T-helper 17 cell (primary cell): ENCODE data around the gene USP28. TPM values are rescaled to one million over a fixed set of nuclear protein-coding genes. Genes with fewer than 3 reads are reported as not detected.
"Not testable (repeated sequence)": the region's sequence is repeated elsewhere in the genome, so short reads cannot be mapped to it uniquely, and the experiment has no call there.

Source experiments
- ATAC-seq: fragments of 150-1000 bp; cut with Tn5 transposase; 2 replicates; pipeline ENCODE4 v1.10.0; 2021; ENCODE audit warnings: mild to moderate bottlenecking, moderate library complexity
- DNase-seq, 3 donors: peaks; one replicate each; pipeline versions ENCODE4 v3.0.0 to v3.0.0-alpha.2; 2020 to 2021
- H3K9me3 ChIP-seq: one replicate; pipeline ENCODE4 v1.7.0; 2013; ENCODE audit warnings: low read length, mild to moderate bottlenecking; ENCODE audit not compliant: control insufficient read depth, poor library complexity, severe bottlenecking
- H3K27ac Mint-ChIP-seq: one replicate; pipeline ENCODE4 v1.8.0; 2022; ENCODE audit warnings: mild to moderate bottlenecking, moderate library complexity, mixed read lengths
- H3K27me3 Mint-ChIP-seq: one replicate; pipeline ENCODE4 v1.8.0; 2022; ENCODE audit warnings: mixed read lengths
- H3K36me3 Mint-ChIP-seq: one replicate; pipeline ENCODE4 v1.8.0; 2022; ENCODE audit warnings: low read depth, mixed read lengths
- H3K4me1 Mint-ChIP-seq: one replicate; pipeline ENCODE4 v1.8.0; 2022; ENCODE audit warnings: mild to moderate bottlenecking, mixed read lengths
- H3K4me3 Mint-ChIP-seq: one replicate; pipeline ENCODE4 v1.8.0; 2022; ENCODE audit warnings: mild to moderate bottlenecking, moderate library complexity, mixed read lengths
- total RNA-seq, 4 donors: library from RNA in 2 of 4; stranded (reverse) in 2 of 4; gene quantifications; one replicate each; pipeline ENCODE4 v1.2.3 and lab custom pipeline; 2022 to 2026

USP28 gene
- total RNA-seq, 2 donors from 2014 or later, result 11.8 to 14.2 TPM

- Mint-ChIP-seq H3K36me3 (peaks cover 4% of the 10 kb centered on the region), H3K27ac (peak overlapping the region; percentile 57), H3K4me1 (no peaks in the 10 kb centered on the region), H3K4me3 (no peak overlapping the region), H3K27me3 (no peaks in the 10 kb centered on the region)
- DNase-seq, result no peak
- H3K9me3 ChIP-seq, result no peaks in the 10 kb centered on the region
- no peak for ATAC-seq
Measured at GRCh38 chr11:113814181-113814580, 61.2 kb downstream of the USP28 start.

DNA sequence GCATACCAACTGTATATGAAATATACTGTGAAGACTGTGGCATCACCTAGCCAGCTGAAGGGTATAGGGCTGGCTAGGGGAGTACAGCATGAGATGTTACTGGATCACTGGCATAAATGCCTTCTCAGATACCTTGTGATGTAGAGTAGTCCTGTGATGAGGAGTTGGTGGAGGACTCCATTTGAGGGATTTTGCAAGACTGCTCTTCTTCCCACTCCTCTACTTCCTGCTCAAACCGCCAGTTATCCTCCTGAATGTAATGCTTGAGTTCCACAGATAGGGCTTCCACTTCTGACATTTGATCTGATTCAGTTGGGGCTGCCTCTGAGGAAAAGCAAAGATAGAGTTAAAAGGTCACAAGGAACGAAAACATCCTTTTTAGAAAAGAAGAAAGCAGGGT, 66.4 kb downstream of the USP28 start:
- H3K27ac Mint-ChIP-seq, result no peak overlapping the region
- no peaks in the 10 kb centered on the region for H3K9me3 ChIP-seq
- H3K4me1 Mint-ChIP-seq, result no peaks in the 10 kb centered on the region
- DNase-seq (no peak), ATAC-seq (no peak)
- H3K4me3 Mint-ChIP-seq, result no peak overlapping the region
- peaks cover 4% of the 10 kb centered on the region for H3K36me3 Mint-ChIP-seq
- no peaks in the 10 kb centered on the region for H3K27me3 Mint-ChIP-seq

DNA sequence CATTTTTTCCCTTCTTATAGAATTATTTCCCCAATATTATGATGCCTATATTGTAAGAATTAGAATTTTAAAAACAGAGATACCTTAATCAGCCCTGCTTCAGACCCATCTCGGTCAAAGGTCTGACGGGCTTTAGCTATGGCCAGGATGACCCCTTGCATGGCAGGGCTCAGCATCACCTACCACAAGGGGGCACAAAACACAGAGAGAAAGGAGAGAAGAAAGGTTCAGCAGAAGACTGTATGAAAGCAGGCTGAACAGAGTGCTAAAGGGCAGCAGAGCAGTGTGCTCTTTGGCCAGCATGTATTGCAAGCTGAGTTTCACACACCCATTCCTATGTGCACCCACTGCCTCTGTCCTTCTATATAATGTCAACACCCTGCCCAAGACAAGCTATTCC, 69.0 kb downstream of the USP28 start:
- Mint-ChIP-seq H3K36me3 (peaks cover 2% of the 10 kb centered on the region), H3K27me3 (no peaks in the 10 kb centered on the region), H3K4me3 (no peak overlapping the region), H3K4me1 (no peaks in the 10 kb centered on the region), H3K27ac (no peak overlapping the region)
- no peaks in the 10 kb centered on the region for H3K9me3 ChIP-seq
- DNase-seq (no peak), ATAC-seq (no peak)

DNA sequence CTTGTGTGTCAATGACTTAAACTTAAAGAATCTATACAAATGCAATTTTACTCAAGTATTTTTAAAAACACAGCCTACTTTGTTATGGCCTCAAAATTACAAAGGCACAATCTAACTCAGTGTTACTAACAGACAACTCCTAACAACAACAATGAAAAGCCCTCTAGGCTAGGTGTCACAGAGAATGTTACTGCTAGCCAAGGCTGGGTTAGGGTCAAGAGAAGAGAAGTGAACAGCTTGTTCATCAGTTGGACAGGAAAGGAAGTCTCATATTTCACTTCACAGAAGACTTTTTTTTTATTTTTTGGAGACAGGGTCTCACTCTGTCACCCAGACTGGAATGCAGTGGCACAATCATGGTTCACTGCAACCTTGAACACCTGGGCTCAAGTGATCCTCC, 69.7 kb downstream of the USP28 start:
- DNase-seq, result no peak
- ATAC-seq, result no peak
- Mint-ChIP-seq H3K27me3 (no peaks in the 10 kb centered on the region), H3K27ac (no peak overlapping the region), H3K4me3 (no peak overlapping the region), H3K36me3 (peaks cover 2% of the 10 kb centered on the region), H3K4me1 (no peaks in the 10 kb centered on the region)
- H3K9me3 ChIP-seq, result no peaks in the 10 kb centered on the region

- no peak overlapping the region for H3K4me3 Mint-ChIP-seq
- no peak for ATAC-seq
- H3K36me3 Mint-ChIP-seq, result no peaks in the 10 kb centered on the region
- DNase-seq, result no peak
- no peaks in the 10 kb centered on the region for H3K9me3 ChIP-seq
- no peak overlapping the region for H3K27ac Mint-ChIP-seq
- H3K4me1 Mint-ChIP-seq, result no peaks in the 10 kb centered on the region
- H3K27me3 Mint-ChIP-seq, result no peaks in the 10 kb centered on the region
Measured at GRCh38 chr11:113802621-113803020, 72.8 kb downstream of the USP28 start.

- H3K36me3 Mint-ChIP-seq, result no peaks in the 10 kb centered on the region
- DNase-seq (no peak), ATAC-seq (peak; percentile 71)
- no peaks in the 10 kb centered on the region for H3K27me3 Mint-ChIP-seq
- H3K4me1 Mint-ChIP-seq, result no peaks in the 10 kb centered on the region
- no peak overlapping the region for H3K4me3 Mint-ChIP-seq
- H3K27ac Mint-ChIP-seq, result no peak overlapping the region
- H3K9me3 ChIP-seq, result no peaks in the 10 kb centered on the region
Measured at GRCh38 chr11:113796663-113797259, 78.6 kb downstream of the USP28 start.

- H3K4me1 Mint-ChIP-seq, result no peaks in the 10 kb centered on the region
- ATAC-seq (no peak), DNase-seq (no peak)
- H3K27me3 Mint-ChIP-seq, result peaks cover 15% of the 10 kb centered on the region
- no peaks in the 10 kb centered on the region for H3K9me3 ChIP-seq
- H3K36me3 Mint-ChIP-seq, result peaks cover 2% of the 10 kb centered on the region
- no peak overlapping the region for H3K27ac Mint-ChIP-seq
- no peak overlapping the region for H3K4me3 Mint-ChIP-seq
Measured at GRCh38 chr11:113789675-113790320, 85.6 kb downstream of the USP28 start.

DNA sequence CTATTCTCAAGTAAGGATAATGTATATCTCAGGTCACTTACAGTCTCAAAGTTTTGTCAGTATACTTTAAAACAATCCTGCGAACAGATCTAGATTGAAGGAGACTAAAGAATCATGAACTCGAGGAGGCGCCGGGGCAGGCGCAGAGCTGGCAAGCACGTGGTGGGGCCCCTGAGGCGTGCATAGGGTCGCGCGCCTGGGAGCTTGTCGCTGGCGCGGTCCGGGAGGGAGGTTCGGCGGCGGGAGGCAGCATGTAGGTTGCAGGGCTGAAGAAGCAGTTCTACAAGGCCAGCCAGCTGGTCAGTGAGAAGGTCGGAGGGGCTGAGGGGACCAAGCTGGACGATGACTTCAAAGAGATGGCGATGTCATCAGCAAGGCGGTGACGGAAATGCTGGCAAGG, 86.4 kb downstream of the USP28 start:
- H3K36me3 Mint-ChIP-seq, H3K9me3 ChIP-seq, H3K4me1 Mint-ChIP-seq, H3K27ac Mint-ChIP-seq, DNase-seq, ATAC-seq, H3K4me3 Mint-ChIP-seq: not testable (repeated sequence)
- peaks cover 23% of the 10 kb centered on the region for H3K27me3 Mint-ChIP-seq

DNA sequence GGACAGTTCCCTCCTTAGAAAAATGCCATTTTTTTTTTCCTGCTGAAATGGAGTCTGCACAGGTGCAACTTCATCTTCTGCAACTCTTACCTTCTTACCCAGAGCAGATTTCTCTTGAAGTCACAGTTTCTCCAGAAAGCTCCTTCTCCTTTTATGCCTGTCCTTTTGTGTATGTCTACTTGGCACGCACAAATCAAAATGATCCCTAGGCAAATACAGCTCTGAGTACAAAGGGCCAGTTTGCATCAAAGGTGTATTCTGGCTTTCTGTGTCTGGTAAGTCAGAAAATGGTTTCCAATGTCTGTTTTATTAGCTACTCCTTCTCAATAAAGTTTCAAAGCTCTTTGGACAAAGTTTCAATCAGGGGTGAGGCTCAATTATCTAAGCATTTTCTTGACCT, 93.2 kb downstream of the USP28 start:
- no peaks in the 10 kb centered on the region for H3K4me1 Mint-ChIP-seq
- ATAC-seq, result no peak
- DNase-seq, result no peak
- H3K27ac Mint-ChIP-seq, result no peak overlapping the region
- no peaks in the 10 kb centered on the region for H3K9me3 ChIP-seq
- peaks cover 5% of the 10 kb centered on the region for H3K36me3 Mint-ChIP-seq
- no peak overlapping the region for H3K4me3 Mint-ChIP-seq
- peaks cover 35% of the 10 kb centered on the region for H3K27me3 Mint-ChIP-seq

DNA sequence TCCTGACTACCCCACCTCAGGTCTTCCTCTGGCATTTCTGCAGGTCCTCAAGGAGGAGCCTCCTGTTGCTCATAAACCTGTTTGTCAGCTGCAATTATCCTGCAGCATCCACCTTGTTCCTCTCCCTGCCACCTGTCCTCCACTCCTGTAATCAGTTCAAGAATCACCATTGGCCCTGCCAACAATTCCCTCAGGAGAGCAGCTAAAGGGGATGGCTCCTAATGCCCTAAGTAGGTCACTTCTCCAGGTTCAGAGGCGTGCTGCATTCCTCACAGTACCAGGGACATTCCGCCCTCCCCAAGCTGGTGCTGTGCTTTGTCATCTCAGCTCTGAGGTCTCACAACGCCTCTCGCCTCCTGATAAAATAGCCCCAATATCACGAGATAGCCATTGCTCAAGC, 93.7 kb downstream of the USP28 start:
- no peak for DNase-seq
- Mint-ChIP-seq H3K4me1 (no peaks in the 10 kb centered on the region), H3K36me3 (peaks cover 5% of the 10 kb centered on the region), H3K27me3 (peaks cover 33% of the 10 kb centered on the region), H3K4me3 (no peak overlapping the region), H3K27ac (no peak overlapping the region)
- H3K9me3 ChIP-seq, result no peaks in the 10 kb centered on the region
- no peak for ATAC-seq

DNA sequence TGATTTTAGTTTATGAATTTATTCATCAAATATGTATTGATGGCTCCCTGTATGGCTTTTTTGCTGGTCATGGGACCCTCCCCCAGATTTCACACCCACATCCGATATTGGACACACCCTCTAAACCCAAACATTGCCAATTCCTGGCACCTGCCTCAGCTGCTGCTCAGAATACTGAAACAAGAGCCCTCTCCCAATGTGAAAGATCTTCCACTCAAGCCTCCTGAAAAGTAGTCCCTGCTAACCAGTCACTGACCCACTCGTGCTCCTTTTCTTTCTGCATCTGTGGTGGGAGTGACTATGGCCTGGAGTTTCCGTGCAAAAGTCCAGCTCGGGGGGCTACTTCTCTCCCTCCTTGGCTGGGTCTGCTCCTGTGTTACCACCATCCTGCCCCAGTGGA, 95.9 kb downstream of the USP28 start, which contains the start of gene CLDN25:
CLDN25 (plus strand) TSS at position 301 of the 400 bp plus-strand sequence; CDS start at position 301, 0 bp downstream.
- Mint-ChIP-seq H3K27ac (no peak within 1 kb of the TSS), H3K36me3 (peaks cover 3% of the 10 kb centered on the region)
- ATAC-seq, result no peak

DNA sequence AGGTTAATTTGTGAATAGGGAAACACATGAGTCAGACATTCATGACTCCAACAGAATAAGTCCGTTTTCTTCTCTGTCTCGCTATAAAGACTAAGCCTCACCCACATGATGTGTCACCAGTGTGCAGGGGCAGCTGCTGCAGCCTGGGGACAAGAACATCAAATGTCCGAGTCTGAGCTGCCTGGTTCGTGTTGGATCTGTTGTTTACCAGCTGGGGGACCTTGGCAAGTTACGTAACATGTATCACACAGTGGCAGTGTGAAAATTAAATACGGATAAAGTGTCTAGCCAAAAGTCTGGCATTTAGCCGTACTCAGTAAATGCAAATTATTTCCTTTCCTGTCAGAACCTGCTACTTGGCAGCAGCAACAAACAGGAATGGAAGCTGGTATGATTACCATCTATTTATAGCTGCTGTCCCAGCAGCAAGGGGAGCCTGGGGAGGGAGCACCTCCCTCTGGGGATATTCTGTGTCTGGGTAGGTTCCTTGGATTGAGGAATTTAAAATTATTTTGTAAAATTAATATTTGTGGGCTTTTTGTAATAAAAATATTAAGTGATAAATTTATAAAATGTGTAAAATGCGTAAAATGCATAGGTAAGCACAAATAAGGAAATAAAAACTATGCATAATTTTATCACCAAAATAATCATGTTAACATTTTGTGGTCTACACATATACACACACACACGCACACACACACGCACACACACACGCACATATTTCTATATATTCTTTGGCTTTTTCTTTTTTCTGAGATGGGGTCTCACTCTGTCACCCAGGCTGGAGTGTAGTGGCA, 97.1 kb downstream of the USP28 start:
- H3K27ac Mint-ChIP-seq, result no peak overlapping the region
- ATAC-seq (no peak), DNase-seq (no peak)
- peaks cover 19% of the 10 kb centered on the region for H3K27me3 Mint-ChIP-seq
- H3K36me3 Mint-ChIP-seq, result peaks cover 6% of the 10 kb centered on the region
- H3K4me1 Mint-ChIP-seq, result peaks cover 6% of the 10 kb centered on the region
- no peak overlapping the region for H3K4me3 Mint-ChIP-seq
- no peaks in the 10 kb centered on the region for H3K9me3 ChIP-seq

More for the DNA sequence above, 95.9 kb downstream of the USP28 start, which contains the start of gene CLDN25:
- peaks cover under 1% of the 10 kb centered on the region for H3K4me1 Mint-ChIP-seq
- H3K27me3 Mint-ChIP-seq, result peaks cover 25% of the 10 kb centered on the region
- H3K9me3 ChIP-seq, result no peaks in the 10 kb centered on the region
- no peak within 1 kb of the TSS for H3K4me3 Mint-ChIP-seq
- no peak for DNase-seq

GRCh38 chr11:113774174-113774503, 101.2 kb downstream of the USP28 start:
- Mint-ChIP-seq H3K36me3 (peaks cover 4% of the 10 kb centered on the region), H3K4me1 (peaks cover 19% of the 10 kb centered on the region), H3K4me3 (peak overlapping the region; percentile 100), H3K27ac (peak overlapping the region; percentile 99), H3K27me3 (no peaks in the 10 kb centered on the region)
- no peak for DNase-seq
- no peaks in the 10 kb centered on the region for H3K9me3 ChIP-seq
- no peak for ATAC-seq
